ENCODE measurements around the gene ZNF354C.

GRCh38 chr5:179122411-179123108 lies 62.4 kb downstream of the ZNF354C start:
- TF ChIP-seq RAD21 (IDR thresholded peaks at IDR 0.05; ENCODE audit: low read length) (no peak), POLR2A (IDR thresholded peaks at IDR 0.05; ENCODE audit: low read depth, low read length) (no peak), MXI1 (IDR thresholded peaks at IDR 0.05; ENCODE audit: borderline replicate concordance, low read depth, low read length) (no peak), SMC3 (IDR thresholded peaks at IDR 0.05; ENCODE audit: low read depth, low read length) (no peak), NFE2L2 (IDR thresholded peaks at IDR 0.05; ENCODE audit: low read depth, low read length) (no peak), RFX5 (IDR thresholded peaks at IDR 0.05; ENCODE audit: low read depth, low read length) (no peak), ELK1 (IDR thresholded peaks at IDR 0.05; ENCODE audit: borderline replicate concordance, low read depth, low read length) (no peak), MAZ (IDR thresholded peaks at IDR 0.05; ENCODE audit: borderline replicate concordance, low read depth, low read length) (no peak)
- TF ChIP-seq, protein P1, sequence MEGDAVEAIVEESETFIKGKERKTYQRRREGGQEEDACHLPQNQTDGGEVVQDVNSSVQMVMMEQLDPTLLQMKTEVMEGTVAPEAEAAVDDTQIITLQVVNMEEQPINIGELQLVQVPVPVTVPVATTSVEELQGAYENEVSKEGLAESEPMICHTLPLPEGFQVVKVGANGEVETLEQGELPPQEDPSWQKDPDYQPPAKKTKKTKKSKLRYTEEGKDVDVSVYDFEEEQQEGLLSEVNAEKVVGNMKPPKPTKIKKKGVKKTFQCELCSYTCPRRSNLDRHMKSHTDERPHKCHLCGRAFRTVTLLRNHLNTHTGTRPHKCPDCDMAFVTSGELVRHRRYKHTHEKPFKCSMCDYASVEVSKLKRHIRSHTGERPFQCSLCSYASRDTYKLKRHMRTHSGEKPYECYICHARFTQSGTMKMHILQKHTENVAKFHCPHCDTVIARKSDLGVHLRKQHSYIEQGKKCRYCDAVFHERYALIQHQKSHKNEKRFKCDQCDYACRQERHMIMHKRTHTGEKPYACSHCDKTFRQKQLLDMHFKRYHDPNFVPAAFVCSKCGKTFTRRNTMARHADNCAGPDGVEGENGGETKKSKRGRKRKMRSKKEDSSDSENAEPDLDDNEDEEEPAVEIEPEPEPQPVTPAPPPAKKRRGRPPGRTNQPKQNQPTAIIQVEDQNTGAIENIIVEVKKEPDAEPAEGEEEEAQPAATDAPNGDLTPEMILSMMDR (conservative IDR thresholded peaks at IDR 0.05; ENCODE audit: low read depth, low read length): no peak
